HG03066 (cell line): ENCODE results near the gene ANKRD55.
"Not testable (repeated sequence)": the region's sequence is repeated elsewhere in the genome, so short reads cannot be mapped to it uniquely, and the experiment has no call there.

Experiments used
- ATAC-seq: cut with Tn5 transposase; IDR thresholded peaks from one replicate; pipeline ENCODE4 v1.9.1; 2021; ENCODE audit warnings: low read depth; ENCODE audit not compliant: unreplicated experiment

Gene ANKRD55

DNA sequence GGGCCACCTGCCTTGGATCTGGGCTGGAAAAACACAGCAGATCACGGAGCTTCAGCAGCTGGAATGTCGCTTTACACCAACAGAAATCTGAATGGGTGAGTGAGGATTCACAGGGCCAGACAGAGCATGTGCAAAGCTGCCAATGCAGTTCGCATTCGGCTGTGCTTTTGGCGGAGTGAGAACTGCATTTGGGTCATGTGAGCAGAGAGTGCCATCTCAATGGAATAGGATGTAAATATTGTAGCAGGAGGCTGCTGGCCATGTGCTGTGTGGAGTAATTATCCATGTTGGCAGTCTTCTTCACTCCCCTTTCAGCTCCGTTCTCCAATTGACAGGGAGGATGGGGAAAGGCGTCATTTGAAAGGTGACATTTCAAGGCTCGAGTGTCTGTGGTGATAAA, at the start of gene ANKRD55:
TSS of gene ANKRD55 (minus strand) at position 101 of the 400 bp plus-strand sequence. CDS start 417 bp downstream, outside the sequence.
- ATAC-seq: no peak

DNA sequence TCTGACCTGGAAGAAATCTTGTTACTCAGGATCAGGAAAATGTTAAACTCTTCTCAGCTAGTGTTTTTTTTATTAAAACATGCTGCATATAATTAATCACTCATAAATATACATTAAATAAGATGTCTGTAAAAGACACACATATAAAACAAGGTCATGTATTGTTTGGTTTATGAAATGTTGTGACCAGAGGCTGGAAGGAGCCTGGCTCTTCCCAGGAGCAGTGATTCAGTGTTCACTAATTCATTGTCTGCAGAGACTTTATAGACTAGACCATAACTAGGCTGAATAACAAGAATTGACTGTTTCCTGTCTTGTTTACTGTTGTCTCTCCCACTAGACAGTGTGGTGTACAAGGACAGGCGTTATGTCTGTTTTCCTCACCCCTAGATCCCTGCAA, 49.1 kb upstream of the ANKRD55 start:
- ATAC-seq: no peak

DNA sequence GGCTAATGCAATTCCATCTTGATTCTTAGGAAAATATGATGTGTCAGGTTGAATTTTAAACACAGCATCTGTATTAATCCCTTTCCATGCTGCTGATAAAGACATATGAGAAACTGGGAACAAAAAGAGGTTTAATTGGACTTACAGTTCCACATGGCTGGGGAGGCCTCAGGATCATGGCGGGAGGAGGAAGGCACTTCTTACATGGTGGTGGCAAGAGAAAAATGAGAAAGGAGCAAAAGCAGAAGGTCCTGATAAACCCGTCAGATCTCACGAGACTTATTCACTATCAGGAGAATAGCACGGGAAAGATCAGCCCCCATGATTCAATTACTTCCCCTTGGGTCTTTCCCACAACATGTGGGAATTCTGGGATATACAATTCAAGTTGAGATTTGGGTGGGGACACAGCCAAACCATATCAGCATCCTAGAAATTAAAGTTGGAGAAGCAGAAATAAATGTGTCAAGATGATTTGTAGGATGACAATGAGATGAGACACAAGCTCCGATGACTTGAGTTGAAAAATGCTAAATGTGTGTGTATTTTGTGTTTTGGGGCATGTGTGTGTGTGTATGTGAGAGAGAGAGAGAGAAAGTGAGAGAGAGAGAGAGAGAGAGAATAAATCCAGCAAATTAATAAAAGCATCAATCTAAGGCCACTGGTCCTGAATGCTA, 48.5 kb upstream of the ANKRD55 start:
- no peak for ATAC-seq

DNA sequence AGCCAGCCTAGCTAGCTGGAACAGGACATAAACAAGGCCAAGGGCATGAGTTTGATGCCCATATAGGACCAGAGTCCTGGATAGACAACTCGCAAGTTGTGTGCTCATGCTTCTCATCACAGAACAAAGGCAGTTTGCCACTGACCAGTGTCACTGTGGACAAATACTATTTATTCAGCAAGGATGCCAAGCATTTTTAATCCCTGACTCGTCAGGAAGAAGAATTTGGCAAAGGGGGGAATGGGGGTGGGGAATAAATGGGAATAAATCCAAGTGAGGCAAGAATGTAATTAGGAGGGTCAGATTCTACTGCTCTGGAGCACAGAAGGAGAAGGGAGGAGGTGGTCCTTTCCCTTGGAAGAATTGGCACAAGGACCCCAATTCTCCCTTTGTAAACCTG, 46.8 kb upstream of the ANKRD55 start:
- ATAC-seq: no peak

DNA sequence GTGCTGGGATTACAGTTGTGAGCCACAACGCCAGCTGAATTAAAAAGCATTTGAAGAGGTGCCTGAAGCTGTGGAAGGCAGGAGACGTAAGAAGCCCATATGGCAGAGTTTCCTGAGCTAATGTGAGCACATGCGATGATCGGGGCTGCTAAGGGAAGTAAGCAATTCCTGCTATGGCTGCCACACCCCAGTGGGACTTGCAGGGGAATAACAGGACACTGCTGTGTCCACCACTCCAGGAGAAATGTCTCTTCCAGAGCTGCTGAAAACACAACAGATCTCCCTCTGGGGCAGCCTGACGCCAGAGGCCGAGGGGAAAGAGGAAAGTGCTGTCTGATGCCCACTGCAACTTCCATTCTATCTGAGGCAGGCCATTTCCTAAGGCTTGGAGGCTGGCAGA, 46.2 kb upstream of the ANKRD55 start:
- no peak for ATAC-seq

DNA sequence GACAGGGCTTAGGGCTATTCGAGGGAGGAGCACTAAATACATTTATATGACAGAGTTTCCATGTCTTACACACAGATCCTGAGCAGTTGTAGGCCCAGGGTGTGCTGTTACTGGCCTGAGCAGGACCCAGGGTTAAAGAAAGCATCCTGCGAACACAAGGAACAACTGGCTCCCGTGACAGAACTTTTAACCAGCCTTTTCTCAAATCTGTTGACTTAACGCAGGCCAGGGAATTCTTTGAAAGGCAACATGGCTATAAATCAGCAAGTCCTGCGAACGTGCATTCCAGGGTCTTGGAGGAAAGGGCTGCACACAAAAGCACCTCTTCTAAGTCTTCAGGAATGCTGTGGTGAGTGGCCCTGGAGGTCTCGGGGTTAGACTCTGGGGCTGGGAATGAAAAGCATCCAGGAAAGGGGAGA, 45.2 kb upstream of the ANKRD55 start:
- ATAC-seq: no peak

DNA sequence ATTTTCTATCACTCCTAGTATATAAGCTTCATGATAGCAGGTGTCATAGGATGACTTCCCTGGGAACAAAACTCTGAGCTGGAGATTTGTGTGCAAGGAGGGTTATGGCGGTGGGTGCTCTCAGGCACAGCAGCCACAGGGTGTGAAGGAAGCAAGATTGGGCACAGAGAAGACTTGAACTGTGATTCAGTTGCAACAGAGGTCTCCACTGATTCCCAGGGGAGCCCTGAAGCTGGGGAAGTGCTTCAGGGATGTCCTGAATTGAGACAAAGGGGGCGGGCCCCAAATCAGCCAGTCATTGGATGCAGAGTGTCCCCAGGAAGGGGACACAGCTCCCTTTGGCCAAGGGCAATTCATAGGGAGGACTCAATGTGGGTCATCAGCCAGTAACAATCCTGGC, 44.4 kb upstream of the ANKRD55 start:
- ATAC-seq: no peak

DNA sequence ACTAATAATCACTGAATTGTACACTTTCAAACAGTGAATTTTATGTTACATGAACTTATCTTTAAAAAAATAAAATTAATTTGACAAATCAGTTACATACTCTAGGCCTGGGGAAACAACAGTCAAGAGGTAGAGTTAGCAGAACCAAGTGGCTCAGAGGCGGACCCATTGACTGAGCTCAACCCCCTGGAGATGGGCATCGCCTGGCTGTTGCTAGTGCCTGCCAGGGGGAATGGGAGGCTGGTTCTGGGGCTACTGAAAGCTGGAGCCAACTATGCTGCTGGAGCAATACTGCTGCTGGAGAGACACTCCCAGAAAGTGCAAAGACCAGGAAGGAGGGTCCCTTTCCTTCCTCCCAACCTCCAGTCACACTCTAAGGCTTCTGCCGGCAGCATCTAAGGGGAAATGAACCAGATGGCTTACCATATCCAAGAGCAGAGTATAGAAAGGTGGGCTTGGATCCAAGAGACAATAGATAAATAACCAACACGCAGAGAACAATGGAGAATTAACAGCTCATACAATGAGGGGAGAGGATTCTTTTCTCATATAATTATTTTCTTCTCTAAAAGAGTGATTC, 40.3 kb upstream of the ANKRD55 start:
- no peak for ATAC-seq

DNA sequence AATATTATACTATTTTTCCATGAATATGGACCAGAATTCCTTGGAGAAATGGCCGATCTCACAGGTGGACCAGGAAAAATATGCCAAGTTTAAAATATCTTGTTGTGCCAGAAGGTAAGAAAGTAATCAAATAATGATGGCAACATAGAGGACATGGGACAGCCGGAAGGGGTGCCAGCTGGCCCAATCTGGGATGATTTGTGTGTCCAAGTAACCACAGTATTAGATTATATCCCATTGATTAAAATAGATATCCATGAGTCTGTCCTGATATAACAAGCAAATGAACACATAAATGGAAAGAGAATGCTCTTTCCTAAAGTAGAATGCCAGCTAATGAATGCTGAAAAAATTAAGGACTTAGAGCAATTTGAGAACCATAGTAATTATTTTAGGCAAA, 39.6 kb upstream of the ANKRD55 start:
- ATAC-seq: no peak

DNA sequence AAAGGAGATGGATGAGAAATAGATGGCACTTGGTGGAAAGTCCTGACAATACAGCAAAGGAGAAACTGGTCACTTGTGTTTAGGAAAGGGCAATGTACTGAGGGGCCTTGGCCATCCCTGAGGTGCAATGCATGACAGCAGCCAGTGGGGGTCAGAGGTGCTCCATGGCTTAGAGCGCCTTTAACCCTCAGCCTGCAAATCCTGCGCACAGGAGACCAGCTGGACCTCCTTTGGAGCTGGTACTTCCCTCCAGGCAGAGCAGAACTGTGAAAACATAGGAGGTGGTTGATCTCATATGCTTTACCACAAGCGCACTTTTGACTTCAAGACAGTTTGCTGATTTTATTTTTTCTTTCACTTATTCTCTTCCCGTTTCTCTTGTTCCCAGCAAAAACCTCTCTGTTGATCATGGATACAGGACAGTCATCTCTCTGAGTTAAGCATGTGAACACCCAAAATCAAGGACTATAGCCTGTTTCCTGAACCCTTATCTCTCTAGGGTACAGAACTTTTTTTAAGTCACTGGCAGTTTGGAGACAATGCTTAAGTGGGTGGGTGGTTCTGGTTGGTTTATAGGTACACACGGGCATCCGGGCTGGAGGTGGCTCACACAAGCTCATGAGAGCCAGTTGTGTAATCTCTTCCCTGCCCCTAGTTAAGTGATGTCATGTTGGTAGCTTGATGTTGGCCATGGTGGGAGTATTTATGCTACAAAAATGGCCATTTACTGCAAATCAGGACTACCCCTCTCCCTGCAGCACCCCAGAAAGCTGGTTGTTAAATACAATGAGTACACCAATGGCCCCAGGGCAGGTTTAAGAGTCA, 37.6 kb upstream of the ANKRD55 start:
- ATAC-seq: peak; percentile 88

DNA sequence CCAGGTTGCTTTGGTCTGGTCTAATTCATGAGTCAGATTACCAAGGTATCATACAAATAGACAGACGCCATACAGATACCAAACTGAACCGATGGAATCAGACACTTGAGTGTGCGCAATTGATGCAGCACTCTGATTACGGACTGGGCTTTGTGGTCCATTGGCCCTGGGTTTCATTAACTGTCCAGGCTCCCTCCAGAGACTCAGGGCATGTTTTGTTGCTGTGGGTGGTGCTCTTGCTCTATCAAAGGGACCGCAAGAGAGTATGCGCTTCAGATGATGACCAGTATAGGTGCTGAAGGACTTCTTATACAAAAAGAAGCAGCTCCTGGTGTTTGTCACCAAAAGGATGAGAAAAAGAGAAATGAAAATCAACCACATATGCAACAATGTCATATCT, 36.9 kb upstream of the ANKRD55 start:
- ATAC-seq: no peak

DNA sequence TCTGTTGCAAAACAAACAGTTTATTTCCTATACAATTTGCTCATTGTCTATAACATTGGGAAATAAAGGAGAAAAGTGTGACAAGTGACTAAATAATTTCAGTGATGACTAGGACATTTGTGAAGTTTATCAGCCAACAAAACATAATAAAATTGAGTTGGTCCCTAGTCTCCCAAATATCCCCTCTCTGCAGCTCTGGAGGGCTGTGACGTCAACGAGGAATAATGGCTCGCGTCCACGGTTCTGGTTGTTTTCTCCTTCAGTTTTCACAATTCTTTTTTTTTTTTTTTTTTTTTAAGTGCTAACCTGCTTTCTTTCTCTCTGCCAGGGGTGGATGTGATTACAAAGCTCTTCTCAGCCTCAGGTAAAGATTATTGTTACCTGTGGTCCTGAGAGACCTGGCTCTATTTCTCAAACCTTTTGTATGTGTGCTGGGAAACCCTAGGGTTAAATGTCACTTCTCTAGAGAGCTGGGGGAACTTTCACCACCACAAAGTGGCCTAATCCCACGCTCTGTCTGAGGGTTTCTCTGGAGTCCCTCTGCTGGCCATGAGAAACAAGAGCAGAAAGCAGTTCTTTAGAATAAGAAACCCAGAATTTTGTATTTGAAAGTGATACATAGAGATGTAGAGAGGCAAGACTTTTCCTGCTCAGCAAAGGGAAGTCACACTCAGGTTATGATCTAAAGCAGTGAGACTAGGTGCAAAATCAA, 36.2 kb upstream of the ANKRD55 start:
- ATAC-seq: no peak

DNA sequence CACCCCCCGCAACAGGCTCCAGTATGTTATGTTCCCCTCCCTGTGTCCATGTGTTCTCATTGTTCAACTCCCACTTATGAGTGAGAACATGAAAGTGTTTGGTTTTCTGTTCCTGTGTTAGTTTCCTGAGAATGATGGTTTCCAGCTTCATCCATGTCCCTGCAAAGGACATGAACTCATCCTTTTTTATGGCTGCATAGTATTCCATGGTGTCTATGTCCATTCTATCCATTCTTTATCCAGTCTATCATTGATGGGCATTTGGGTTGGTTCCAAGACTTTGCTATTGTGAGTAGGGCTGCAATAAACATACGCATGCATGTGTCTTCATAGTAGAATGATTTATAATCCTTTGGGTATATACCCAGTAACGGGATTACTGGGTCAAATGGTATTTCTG, 35.6 kb upstream of the ANKRD55 start:
- ATAC-seq: not testable (repeated sequence)

DNA sequence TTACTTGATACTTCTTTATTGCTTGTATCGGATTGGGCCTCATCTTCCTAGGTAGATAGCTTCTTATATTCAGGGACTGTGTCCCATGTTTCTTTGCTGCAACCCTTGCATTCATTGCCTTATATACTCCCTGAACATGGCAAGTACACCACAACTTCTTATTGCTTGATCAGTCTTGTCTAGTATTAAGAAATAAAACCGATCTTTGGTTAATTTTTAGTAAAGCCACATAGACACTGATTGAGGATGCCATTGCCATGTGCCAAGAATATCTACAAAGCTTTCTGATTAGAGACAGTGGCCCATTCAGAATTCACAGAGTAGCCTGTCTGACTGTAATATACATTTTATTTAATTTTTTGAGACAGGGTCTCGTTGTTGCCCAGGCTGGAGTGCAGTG, 34.7 kb upstream of the ANKRD55 start:
- ATAC-seq: no peak

DNA sequence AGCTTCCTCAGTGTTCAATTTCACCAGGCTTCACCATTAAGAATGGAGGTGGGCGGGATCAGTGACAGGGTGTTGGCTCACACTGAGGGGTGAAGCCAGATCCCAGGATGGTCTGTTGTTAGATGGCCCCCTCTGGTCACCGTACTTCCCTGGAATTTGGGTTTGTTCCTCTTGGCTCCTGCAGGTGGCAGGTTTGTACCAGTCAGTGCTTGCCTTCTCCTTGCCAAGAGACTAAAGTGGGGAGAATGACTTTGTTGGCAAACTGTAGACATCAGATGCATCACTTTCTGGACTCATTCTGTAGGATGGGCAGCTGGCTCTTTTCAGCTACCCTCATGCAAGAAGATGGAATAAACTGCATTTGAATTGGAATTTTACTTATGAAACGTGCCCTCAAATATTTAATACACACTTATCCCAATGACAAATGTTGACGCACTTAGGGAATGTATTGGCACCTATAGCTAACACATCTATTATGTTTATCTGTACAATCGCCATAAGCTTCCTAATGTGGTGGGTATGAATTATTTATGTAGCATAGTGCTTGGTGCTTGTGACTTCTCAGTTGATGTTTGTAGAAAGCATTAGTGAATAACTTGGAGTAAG, 31.4 kb upstream of the ANKRD55 start:
- ATAC-seq: no peak

DNA sequence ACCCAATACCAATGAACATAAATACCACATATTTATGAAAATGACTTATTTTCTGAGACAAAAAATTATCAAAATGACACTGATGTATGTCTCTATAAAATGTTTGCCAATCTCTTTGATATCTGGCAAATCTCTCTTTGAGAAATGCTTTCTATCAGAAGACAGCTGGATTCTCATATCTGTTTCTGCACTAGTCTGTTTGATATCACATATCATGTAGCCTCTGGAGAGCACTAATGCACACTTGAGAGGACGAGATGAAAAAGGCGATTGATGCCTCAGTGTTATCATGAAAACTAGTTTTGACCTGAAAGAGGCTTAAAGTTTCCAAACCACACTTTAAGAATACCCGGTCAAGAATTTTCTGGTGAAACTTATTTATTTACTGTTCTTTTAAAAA, 29.1 kb upstream of the ANKRD55 start:
- ATAC-seq: no peak

DNA sequence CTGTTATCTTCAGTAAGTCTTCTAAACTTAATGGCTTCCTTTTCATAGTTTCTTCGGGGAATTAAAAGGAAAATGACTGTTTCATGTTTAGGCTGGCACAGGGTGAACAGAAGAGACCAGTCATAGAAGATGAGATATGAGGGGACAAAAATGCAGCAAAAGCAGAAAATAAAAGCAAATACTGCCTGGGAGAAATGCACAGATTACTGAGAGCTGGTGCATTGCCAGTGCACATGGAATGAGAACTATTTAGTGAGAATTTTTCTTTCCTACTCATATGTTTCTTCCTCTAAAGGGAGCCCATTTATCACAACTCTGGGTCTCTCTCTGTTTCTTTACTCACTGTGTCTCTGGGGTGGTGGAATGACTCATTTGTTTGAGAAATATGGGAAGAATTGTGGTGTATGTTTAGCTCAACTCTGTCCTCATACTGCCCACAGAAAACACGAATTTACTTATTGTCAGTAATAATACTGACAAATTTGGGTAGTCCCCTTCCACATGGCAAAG, 25.9 kb upstream of the ANKRD55 start:
- no peak for ATAC-seq

DNA sequence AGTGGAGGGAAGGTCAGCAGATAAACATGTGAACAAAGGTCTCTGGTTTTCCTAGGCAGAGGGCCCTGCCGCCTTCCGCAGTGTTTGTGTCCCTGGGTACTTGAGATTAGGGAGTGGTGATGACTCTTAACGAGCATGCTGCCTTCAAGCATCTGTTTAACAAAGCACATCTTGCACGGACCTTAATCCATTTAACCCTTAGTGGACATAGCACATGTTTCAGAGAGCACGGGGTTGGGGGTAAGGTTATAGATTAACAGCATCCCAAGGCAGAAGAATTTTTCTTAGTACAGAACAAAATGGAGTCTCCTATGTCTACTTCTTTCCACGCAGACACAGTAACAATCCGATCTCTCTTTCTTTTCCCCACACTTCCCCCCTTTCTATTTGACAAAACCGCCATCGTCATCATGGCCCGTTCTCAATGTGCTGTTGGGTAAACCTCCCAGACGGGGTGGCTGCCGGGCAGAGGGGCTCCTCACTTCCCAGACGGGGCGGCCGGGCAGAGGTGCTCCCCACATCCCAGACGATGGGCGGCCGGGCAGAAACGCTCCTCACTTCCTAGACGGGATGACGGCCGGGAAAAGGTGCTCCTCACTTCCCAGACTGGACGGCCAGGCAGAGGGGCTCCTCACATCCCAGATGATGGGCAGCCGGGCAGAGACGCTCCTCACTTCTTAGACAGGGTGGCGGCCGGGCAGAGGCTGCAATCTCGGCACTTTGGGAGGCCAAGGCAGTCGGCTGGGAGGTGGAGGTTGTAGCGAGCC, 24.8 kb upstream of the ANKRD55 start:
- ATAC-seq: not testable (repeated sequence)

DNA sequence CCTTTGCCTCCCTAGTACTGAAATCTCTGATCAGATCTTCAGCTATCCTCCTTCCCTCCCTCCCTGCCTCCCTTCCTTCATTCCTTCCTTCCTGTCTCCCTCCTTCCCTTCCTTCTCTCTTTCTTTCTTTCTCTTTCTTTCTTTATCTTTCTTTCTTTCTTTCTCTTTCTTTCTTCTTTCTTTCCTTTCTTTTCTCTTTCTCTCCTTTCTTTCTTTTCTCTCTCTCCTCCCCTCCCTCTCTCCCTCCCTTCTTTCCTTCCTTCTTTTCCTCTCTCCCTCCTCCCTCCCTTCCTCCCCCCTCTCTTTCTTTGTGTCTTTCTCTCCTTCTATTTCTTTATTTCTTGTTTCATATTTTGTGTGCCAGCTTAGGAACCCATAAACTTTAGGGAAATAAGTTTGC, 23.9 kb upstream of the ANKRD55 start:
- ATAC-seq: no peak

DNA sequence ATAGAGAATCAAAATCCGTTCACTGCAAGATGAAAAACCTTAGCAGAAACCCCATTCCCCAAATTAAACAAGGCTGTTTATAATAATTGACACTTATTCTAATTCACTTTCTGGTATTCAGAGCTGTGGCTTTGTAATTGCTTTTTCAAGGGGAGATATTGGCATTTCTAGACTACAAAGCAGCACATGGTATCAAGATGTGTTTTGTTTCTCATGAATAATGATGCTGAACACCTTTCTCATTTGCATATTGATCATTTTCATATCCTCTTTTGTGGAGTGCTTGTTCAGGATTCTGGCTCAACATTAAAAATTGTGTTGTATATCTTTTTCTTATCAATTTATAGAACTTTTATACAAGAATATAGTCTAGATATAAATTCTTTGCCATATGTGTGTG, 22.4 kb upstream of the ANKRD55 start:
- ATAC-seq: no peak
